HCT116 (cell line): Measurements from ENCODE around the gene LDB2. TPM values are rescaled to one million over a fixed set of nuclear protein-coding genes. Genes with fewer than 3 reads are reported as not detected.

Experiments
- ATAC-seq: fragments of 200-7000 bp; cut with Tn5 transposase; 2 replicates; pipeline ENCODE4 v1.9.1; 2020; ENCODE audit warnings: mild to moderate bottlenecking, moderate library complexity
- BruUV-seq: library from RNA; stranded (reverse); fragments of 400-500 nt; replicated peaks from 2 replicates; lab custom pipeline; 2021; lab: Mats Ljungman, UMichigan
- CTCF ChIA-PET: fragments of 300-600 bp; sonication (Branson Sonifier 250); formaldehyde crosslinking; loops from one replicate; lab custom pipeline; 2021; ENCODE audit warnings: antibody characterized with exemption; lab: Charles Lee
- POLR2A ChIA-PET: fragments of 300-600, 350-600 bp; sonication (Branson Sonifier 250); formaldehyde crosslinking; loops from one replicate; lab custom pipeline; 2021; ENCODE audit warnings: antibody characterized with exemption; lab: Charles Lee
- RAD21 ChIA-PET, 2 experiments: fragments of 300-600 bp; sonication (Branson Sonifier 250); formaldehyde crosslinking; loops; one replicate each; lab custom pipeline; 2023; ENCODE audit warnings: low total read pairs in 2 of 2; ENCODE audit not compliant: uncharacterized antibody in 2 of 2, unreplicated experiment in 2 of 2, low non-redundant PET in 1 of 2; lab: Charles Lee
- DNase-seq: peaks from one replicate; pipeline ENCODE4 v3.0.0-alpha.2; 2010; ENCODE audit warnings: low read depth, low spot score
- H2AFZ ChIP-seq: fragments of 200-600 bp; shearing (Covaris generic), sonication (generic); 2 replicates; pipeline ENCODE4 v1.6.1; 2017; ENCODE audit warnings: low read depth, mixed run types, mixed read lengths, antibody characterized with exemption, low read length; ENCODE audit not compliant: poor library complexity, severe bottlenecking
- H3K27ac ChIP-seq: 2 replicates; pipeline ENCODE4 v1.5.1; 2012; ENCODE audit warnings: low read depth, low read length
- H3K27me3 ChIP-seq: fragments of 200-600 bp; sonication (generic); 2 replicates; pipeline ENCODE4 v1.6.1; 2016; ENCODE audit warnings: mixed run types, low read length, mixed read lengths; ENCODE audit not compliant: insufficient read depth
- H3K36me3 ChIP-seq, 2 experiments: fragments of 200-500 bp in 1 of 2; fragments of 200-600 bp in 1 of 2; sonication (Bioruptor generic) in 1 of 2; sonication (generic) in 1 of 2; 2 replicates each; pipeline versions ENCODE4 v1.5.1 to v1.6.1; 2014 to 2016; ENCODE audit warnings: low read length in 2 of 2, inconsistent platforms in 1 of 2, mixed read lengths in 1 of 2, mixed run types in 1 of 2; ENCODE audit not compliant: insufficient read depth in 2 of 2, control insufficient read depth in 1 of 2
- H3K4me1 ChIP-seq, 2 experiments: fragments of 200-600 bp in 1 of 2; sonication (generic) in 1 of 2; 2 replicates each; pipeline versions ENCODE4 v1.5.1 to v1.6.1; 2012 to 2017; ENCODE audit warnings: low read length in 2 of 2, inconsistent platforms in 1 of 2, mild to moderate bottlenecking in 1 of 2, mixed read lengths in 1 of 2, mixed run types in 1 of 2, moderate library complexity in 1 of 2; ENCODE audit not compliant: insufficient read depth in 2 of 2, control insufficient read depth in 1 of 2
- H3K4me2 ChIP-seq: fragments of 200-600 bp; sonication (generic); 2 replicates; pipeline ENCODE4 v1.6.1; 2017; ENCODE audit warnings: mixed run types, low read length, mixed read lengths
- H3K4me3 ChIP-seq, 2 experiments: fragments of 200-600 bp in 1 of 2; sonication (generic) in 1 of 2; replicated peaks in 1 of 2; 2 replicates each; pipeline ENCODE4 v1.5.1; 2011 to 2016; ENCODE audit warnings: low read length in 2 of 2, control low read depth in 1 of 2, low read depth in 1 of 2, mild to moderate bottlenecking in 1 of 2, mixed read lengths in 1 of 2, mixed run types in 1 of 2
- H3K79me2 ChIP-seq: fragments of 200-600 bp; sonication (generic); 2 replicates; pipeline ENCODE4 v1.6.1; 2017; ENCODE audit warnings: mild to moderate bottlenecking, mixed run types, low read length, moderate library complexity, mixed read lengths; ENCODE audit not compliant: insufficient read depth
- H3K9ac ChIP-seq: fragments of 200-600 bp; sonication (generic); 2 replicates; pipeline ENCODE4 v1.6.1; 2016; ENCODE audit warnings: low read length, mixed read lengths
- H3K9me2 ChIP-seq: fragments of 200-600 bp; sonication (generic), shearing (Covaris generic); 2 replicates; pipeline ENCODE4 v1.6.1; 2017; ENCODE audit warnings: mixed run types, mild to moderate bottlenecking, moderate library complexity; ENCODE audit not compliant: insufficient read depth
- H3K9me3 ChIP-seq, 2 experiments: fragments of 200-500 bp in 1 of 2; fragments of 200-600 bp in 1 of 2; sonication (Bioruptor generic) in 1 of 2; sonication (generic) in 1 of 2; 2 replicates each; pipeline ENCODE4 v1.6.1; 2014 to 2017; ENCODE audit warnings: low read length in 2 of 2, mixed read lengths in 2 of 2, inconsistent platforms in 1 of 2, low read depth in 1 of 2, mild to moderate bottlenecking in 1 of 2, mixed run types in 1 of 2, moderate library complexity in 1 of 2; ENCODE audit not compliant: control insufficient read depth in 1 of 2, insufficient read depth in 1 of 2
- H4K20me1 ChIP-seq: fragments of 200-600 bp; sonication (generic), shearing (Covaris generic); 2 replicates; pipeline ENCODE4 v1.6.1; 2017; ENCODE audit warnings: mixed run types, mild to moderate bottlenecking, moderate library complexity; ENCODE audit not compliant: insufficient read depth
- CBX3 ChIP-seq: IDR thresholded peaks from 2 replicates; pipeline ENCODE4 v1.6.1; 2012; ENCODE audit warnings: low read depth
- CEBPB ChIP-seq: IDR thresholded peaks from 2 replicates; pipeline ENCODE4 v1.6.1; 2012; ENCODE audit warnings: low read depth
- EGR1 ChIP-seq: IDR thresholded peaks from 2 replicates; pipeline ENCODE4 v1.6.1; 2012; ENCODE audit warnings: low read depth
- ELF1 ChIP-seq: IDR thresholded peaks from 2 replicates; pipeline ENCODE4 v1.6.1; 2012; ENCODE audit warnings: low read depth, borderline replicate concordance
- EZH2 ChIP-seq: fragments of 200-600 bp; sonication (generic); IDR thresholded peaks from 2 replicates; pipeline ENCODE4 v1.6.1; 2017; ENCODE audit warnings: antibody characterized with exemption, mixed run types
- EZH2phosphoT487 ChIP-seq: fragments of 200-600 bp; IDR thresholded peaks from 2 replicates; pipeline ENCODE4 v1.6.1; 2018; ENCODE audit warnings: antibody characterized with exemption, borderline replicate concordance
- FOSL1 ChIP-seq: IDR thresholded peaks from 2 replicates; pipeline ENCODE4 v1.6.1; 2012; ENCODE audit warnings: low read depth
- JUND ChIP-seq: IDR thresholded peaks from 2 replicates; pipeline ENCODE4 v1.6.1; 2012
- POLR2A ChIP-seq: IDR thresholded peaks from 2 replicates; pipeline ENCODE4 v1.7.0; 2011; ENCODE audit warnings: borderline replicate concordance; ENCODE audit not compliant: insufficient read depth, insufficient read length; ENCODE audit errors: extremely low read depth
- POLR2AphosphoS5 ChIP-seq: IDR thresholded peaks from 2 replicates; pipeline ENCODE4 v1.6.1; 2011; ENCODE audit warnings: mild to moderate bottlenecking, low read depth, low read length, moderate library complexity
- SIN3A ChIP-seq: IDR thresholded peaks from 2 replicates; pipeline ENCODE4 v1.6.1; 2012; ENCODE audit warnings: low read depth
- TCF7L2 ChIP-seq: IDR thresholded peaks from 2 replicates; pipeline ENCODE4 v1.7.0; 2011; ENCODE audit warnings: borderline replicate concordance, inconsistent platforms; ENCODE audit not compliant: insufficient read depth, insufficient read length; ENCODE audit errors: extremely low read depth
- YY1 ChIP-seq: IDR thresholded peaks from 2 replicates; pipeline ENCODE4 v1.6.1; 2011; ENCODE audit warnings: low read length, low read depth, moderate library complexity, mild to moderate bottlenecking; ENCODE audit not compliant: insufficient replicate concordance; ENCODE audit errors: extremely low read depth
- ZFX ChIP-seq: fragments of 450-650 bp; IDR thresholded peaks from 2 replicates; pipeline ENCODE4 v1.6.1; 2017
- intact Hi-C: fragments of 100-400 bp; cut with micrococcal nuclease; formaldehyde crosslinking; loops from 2 replicates; pipeline ENCODE4 v1.10.0; 2022
- total RNA-seq: library from RNA; stranded (reverse); gene quantifications from one replicate; pipeline ENCODE4 v1.2.1, GENCODE V29; 2021; ENCODE audit not compliant: unreplicated experiment
- TF ChIP-seq, protein P1 (sequence below): IDR thresholded peaks from 2 replicates; pipeline ENCODE4 v1.6.1; 2012
- TF ChIP-seq, protein P2 (sequence below): IDR thresholded peaks from 2 replicates; pipeline ENCODE4 v1.6.1; 2011; ENCODE audit warnings: mild to moderate bottlenecking, low read length, moderate library complexity; ENCODE audit not compliant: insufficient replicate concordance; ENCODE audit errors: extremely low read depth
- TF ChIP-seq, protein P3 (sequence below), 3 experiments: fragments of 200-600 bp in 1 of 3; sonication (generic) in 1 of 3; IDR thresholded peaks in 2 of 3; conservative IDR thresholded peaks in 1 of 3; 2 replicates each; pipeline ENCODE4 v1.5.1; 2012 to 2017; ENCODE audit warnings: low read depth in 2 of 3, low read length in 2 of 3, antibody characterized with exemption in 1 of 3, borderline replicate concordance in 1 of 3, control low read depth in 1 of 3, mild to moderate bottlenecking in 1 of 3, mixed read lengths in 1 of 3, mixed run types in 1 of 3, moderate library complexity in 1 of 3; ENCODE audit not compliant: insufficient read depth in 1 of 3
- TF ChIP-seq, protein P4 (sequence below): IDR thresholded peaks from 2 replicates; pipeline ENCODE4 v1.6.1; 2012
- TF ChIP-seq, protein P5 (sequence below): IDR thresholded peaks from 2 replicates; pipeline ENCODE4 v1.6.1; 2012; ENCODE audit warnings: low read depth

The LDB2 gene
- total RNA-seq, 1 experiment from 2014 or later, result 0.12 TPM

DNA sequence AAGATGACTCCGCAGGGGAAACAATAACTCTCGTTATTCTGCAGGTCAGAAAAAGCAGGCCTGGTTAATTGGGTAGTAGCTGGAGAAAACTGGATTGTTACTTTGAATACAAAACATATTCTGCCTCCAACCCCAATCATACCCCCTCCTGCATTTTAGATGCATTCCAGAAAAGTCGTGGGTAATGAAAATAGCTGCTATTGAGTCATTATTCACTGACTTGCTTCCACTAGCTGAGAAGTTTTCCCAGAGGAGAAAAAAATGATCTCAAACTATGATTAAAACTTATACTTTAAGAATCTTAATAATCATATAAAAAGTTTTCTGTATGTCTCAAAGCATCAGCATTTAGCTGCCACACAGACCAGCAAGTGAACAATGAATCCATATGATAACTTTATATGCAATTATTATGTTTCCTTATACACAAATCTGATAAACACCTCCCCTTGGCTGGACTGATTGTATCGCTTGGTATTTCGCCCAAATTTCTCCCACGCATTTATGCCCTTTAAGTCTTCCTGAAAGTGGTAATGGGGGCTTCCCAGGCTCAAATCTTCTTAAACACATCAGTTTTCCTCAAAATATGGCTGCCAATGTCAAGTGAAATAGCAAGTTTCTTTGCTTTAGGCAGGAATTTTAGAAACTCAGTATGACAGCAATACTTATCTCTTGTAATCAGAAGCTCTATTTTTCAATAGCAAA lies 181.0 kb downstream of the LDB2 start:
- Histone ChIP-seq H3K4me3 (no peak overlapping the region), H3K4me2 (no peak overlapping the region), H4K20me1 (no peaks in the 10 kb centered on the region), H3K4me1 (no peaks in the 10 kb centered on the region), H3K36me3 (no peaks in the 10 kb centered on the region), H3K79me2 (no peaks in the 10 kb centered on the region), H3K27me3 (peaks cover 7% of the 10 kb centered on the region), H2AFZ (no peak overlapping the region), H3K9ac (no peak overlapping the region), H3K27ac (no peak overlapping the region), H3K9me2 (no peaks in the 10 kb centered on the region), H3K9me3 (no peaks in the 10 kb centered on the region)
- ChIA-PET RAD21 (no interaction called here), POLR2A (no interaction called here), CTCF (no interaction called here)
- BruUV-seq, result no TSS peak
- TF ChIP-seq, protein P1, sequence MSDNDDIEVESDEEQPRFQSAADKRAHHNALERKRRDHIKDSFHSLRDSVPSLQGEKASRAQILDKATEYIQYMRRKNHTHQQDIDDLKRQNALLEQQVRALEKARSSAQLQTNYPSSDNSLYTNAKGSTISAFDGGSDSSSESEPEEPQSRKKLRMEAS, result no peak
- TF ChIP-seq POLR2A, result no peak
- TF ChIP-seq CBX3, result no peak
- TF ChIP-seq EZH2, result no peak
- TF ChIP-seq EGR1, result no peak
- no peak for TF ChIP-seq ZFX
- no peak for TF ChIP-seq TCF7L2
- TF ChIP-seq, protein P2, sequence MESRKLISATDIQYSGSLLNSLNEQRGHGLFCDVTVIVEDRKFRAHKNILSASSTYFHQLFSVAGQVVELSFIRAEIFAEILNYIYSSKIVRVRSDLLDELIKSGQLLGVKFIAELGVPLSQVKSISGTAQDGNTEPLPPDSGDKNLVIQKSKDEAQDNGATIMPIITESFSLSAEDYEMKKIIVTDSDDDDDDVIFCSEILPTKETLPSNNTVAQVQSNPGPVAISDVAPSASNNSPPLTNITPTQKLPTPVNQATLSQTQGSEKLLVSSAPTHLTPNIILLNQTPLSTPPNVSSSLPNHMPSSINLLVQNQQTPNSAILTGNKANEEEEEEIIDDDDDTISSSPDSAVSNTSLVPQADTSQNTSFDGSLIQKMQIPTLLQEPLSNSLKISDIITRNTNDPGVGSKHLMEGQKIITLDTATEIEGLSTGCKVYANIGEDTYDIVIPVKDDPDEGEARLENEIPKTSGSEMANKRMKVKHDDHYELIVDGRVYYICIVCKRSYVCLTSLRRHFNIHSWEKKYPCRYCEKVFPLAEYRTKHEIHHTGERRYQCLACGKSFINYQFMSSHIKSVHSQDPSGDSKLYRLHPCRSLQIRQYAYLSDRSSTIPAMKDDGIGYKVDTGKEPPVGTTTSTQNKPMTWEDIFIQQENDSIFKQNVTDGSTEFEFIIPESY, result no peak
- no peak for TF ChIP-seq POLR2AphosphoS5
- no peak for TF ChIP-seq EZH2phosphoT487
- no peak for TF ChIP-seq SIN3A
- TF ChIP-seq, protein P3, sequence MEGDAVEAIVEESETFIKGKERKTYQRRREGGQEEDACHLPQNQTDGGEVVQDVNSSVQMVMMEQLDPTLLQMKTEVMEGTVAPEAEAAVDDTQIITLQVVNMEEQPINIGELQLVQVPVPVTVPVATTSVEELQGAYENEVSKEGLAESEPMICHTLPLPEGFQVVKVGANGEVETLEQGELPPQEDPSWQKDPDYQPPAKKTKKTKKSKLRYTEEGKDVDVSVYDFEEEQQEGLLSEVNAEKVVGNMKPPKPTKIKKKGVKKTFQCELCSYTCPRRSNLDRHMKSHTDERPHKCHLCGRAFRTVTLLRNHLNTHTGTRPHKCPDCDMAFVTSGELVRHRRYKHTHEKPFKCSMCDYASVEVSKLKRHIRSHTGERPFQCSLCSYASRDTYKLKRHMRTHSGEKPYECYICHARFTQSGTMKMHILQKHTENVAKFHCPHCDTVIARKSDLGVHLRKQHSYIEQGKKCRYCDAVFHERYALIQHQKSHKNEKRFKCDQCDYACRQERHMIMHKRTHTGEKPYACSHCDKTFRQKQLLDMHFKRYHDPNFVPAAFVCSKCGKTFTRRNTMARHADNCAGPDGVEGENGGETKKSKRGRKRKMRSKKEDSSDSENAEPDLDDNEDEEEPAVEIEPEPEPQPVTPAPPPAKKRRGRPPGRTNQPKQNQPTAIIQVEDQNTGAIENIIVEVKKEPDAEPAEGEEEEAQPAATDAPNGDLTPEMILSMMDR (IDR thresholded peaks at IDR 0.05 in 2 of 3, conservative IDR thresholded peaks at IDR 0.05 in 1 of 3; ENCODE audit: borderline replicate concordance in 1 of 3, insufficient read depth in 1 of 3, low read depth in 2 of 3, low read length in 2 of 3), result no peak
- no peak for TF ChIP-seq ELF1
- no peak for TF ChIP-seq CEBPB
- TF ChIP-seq JUND, result no peak
- TF ChIP-seq, protein P4, sequence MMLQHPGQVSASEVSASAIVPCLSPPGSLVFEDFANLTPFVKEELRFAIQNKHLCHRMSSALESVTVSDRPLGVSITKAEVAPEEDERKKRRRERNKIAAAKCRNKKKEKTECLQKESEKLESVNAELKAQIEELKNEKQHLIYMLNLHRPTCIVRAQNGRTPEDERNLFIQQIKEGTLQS, result no peak
- TF ChIP-seq, protein P5, sequence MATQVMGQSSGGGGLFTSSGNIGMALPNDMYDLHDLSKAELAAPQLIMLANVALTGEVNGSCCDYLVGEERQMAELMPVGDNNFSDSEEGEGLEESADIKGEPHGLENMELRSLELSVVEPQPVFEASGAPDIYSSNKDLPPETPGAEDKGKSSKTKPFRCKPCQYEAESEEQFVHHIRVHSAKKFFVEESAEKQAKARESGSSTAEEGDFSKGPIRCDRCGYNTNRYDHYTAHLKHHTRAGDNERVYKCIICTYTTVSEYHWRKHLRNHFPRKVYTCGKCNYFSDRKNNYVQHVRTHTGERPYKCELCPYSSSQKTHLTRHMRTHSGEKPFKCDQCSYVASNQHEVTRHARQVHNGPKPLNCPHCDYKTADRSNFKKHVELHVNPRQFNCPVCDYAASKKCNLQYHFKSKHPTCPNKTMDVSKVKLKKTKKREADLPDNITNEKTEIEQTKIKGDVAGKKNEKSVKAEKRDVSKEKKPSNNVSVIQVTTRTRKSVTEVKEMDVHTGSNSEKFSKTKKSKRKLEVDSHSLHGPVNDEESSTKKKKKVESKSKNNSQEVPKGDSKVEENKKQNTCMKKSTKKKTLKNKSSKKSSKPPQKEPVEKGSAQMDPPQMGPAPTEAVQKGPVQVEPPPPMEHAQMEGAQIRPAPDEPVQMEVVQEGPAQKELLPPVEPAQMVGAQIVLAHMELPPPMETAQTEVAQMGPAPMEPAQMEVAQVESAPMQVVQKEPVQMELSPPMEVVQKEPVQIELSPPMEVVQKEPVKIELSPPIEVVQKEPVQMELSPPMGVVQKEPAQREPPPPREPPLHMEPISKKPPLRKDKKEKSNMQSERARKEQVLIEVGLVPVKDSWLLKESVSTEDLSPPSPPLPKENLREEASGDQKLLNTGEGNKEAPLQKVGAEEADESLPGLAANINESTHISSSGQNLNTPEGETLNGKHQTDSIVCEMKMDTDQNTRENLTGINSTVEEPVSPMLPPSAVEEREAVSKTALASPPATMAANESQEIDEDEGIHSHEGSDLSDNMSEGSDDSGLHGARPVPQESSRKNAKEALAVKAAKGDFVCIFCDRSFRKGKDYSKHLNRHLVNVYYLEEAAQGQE, result no peak
- no peak for TF ChIP-seq FOSL1
- no peak for TF ChIP-seq YY1
- ATAC-seq (no peak), DNase-seq (no peak)
- intact Hi-C loops, result no loop called here
